HL-60 (cell line): ENCODE results near the gene RALGPS2. TPM values are rescaled to one million over a fixed set of nuclear protein-coding genes. Genes with fewer than 3 reads are reported as not detected.

Experiments used
- DNase-seq, 2 experiments: peaks; one replicate each; pipeline ENCODE4 v3.0.0-alpha.2; 2010 to 2020; ENCODE audit warnings: low read depth in 1 of 2, low spot score in 1 of 2
- H3K27ac ChIP-seq: fragments of 250-450 bp; sonication (Bioruptor Pico); replicated peaks from 2 replicates; pipeline ENCODE4 v1.5.1; 2020; ENCODE audit warnings: mild to moderate bottlenecking, moderate library complexity
- H3K27me3 ChIP-seq: fragments of 250-450 bp; sonication (Bioruptor Pico); 2 replicates; pipeline ENCODE4 v1.5.1; 2021; ENCODE audit warnings: mild to moderate bottlenecking, moderate library complexity; ENCODE audit not compliant: insufficient read depth, poor library complexity, severe bottlenecking
- H3K4me3 ChIP-seq: replicated peaks from 2 replicates; pipeline ENCODE4 v1.5.1; 2011; ENCODE audit warnings: mild to moderate bottlenecking, control low read depth, low read length; ENCODE audit not compliant: insufficient read depth
- CTCF ChIP-seq: IDR thresholded peaks from one replicate; pipeline ENCODE4 v1.5.1; 2011; ENCODE audit warnings: low read length, control low read depth, inconsistent platforms; ENCODE audit not compliant: insufficient read depth
- GABPA ChIP-seq: IDR thresholded peaks from 2 replicates; pipeline ENCODE4 v1.6.1; 2012; ENCODE audit warnings: low read depth
- POLR2AphosphoS5 ChIP-seq: IDR thresholded peaks from 2 replicates; pipeline ENCODE4 v1.6.1; 2012; ENCODE audit warnings: low read depth
- REST ChIP-seq: IDR thresholded peaks from 2 replicates; pipeline ENCODE4 v1.6.1; 2012; ENCODE audit warnings: low read depth; ENCODE audit not compliant: insufficient replicate concordance
- SPI1 ChIP-seq: IDR thresholded peaks from 2 replicates; pipeline ENCODE4 v1.6.1; 2012; ENCODE audit warnings: low read depth, mild to moderate bottlenecking, borderline replicate concordance
- microRNA-seq: library from miRNA; unstranded; fragments of <30 nt; microRNA quantifications from one replicate; pipeline ENCODE4, GENCODE V29; 2018

The RALGPS2 gene

GRCh38 chr1:178969226-178969987 is 244.4 kb downstream of the RALGPS2 start:
- H3K27ac ChIP-seq: no peak overlapping the region
- H3K4me3 ChIP-seq: no peak overlapping the region
- TF ChIP-seq GABPA (no peak), SPI1 (no peak), POLR2AphosphoS5 (no peak)
- DNase-seq: no peak
- H3K27me3 ChIP-seq: no peaks in the 10 kb centered on the region

- DNase-seq: no peak
- no peak for TF ChIP-seq GABPA
- no peak for TF ChIP-seq REST
- TF ChIP-seq SPI1: no peak
- TF ChIP-seq POLR2AphosphoS5: no peak
- TF ChIP-seq CTCF: no peak
- H3K27me3 ChIP-seq: no peaks in the 10 kb centered on the region
- H3K4me3 ChIP-seq: no peak overlapping the region
- H3K27ac ChIP-seq: no peak overlapping the region
Measured at GRCh38 chr1:178970184-178970583, 245.1 kb downstream of the RALGPS2 start.

Small RNA genes lying within 50 kb of the gene (microRNA-seq; reads per million reads assigned to microRNA genes)
- gene MIR4424: not detected
